ENCODE results near the gene HS6ST1. TPM values are rescaled to one million over a fixed set of nuclear protein-coding genes. Genes with fewer than 3 reads are reported as not detected.

The HS6ST1 gene
- total RNA-seq, 1 experiment from 2014 or later = 21.5 TPM

DNA sequence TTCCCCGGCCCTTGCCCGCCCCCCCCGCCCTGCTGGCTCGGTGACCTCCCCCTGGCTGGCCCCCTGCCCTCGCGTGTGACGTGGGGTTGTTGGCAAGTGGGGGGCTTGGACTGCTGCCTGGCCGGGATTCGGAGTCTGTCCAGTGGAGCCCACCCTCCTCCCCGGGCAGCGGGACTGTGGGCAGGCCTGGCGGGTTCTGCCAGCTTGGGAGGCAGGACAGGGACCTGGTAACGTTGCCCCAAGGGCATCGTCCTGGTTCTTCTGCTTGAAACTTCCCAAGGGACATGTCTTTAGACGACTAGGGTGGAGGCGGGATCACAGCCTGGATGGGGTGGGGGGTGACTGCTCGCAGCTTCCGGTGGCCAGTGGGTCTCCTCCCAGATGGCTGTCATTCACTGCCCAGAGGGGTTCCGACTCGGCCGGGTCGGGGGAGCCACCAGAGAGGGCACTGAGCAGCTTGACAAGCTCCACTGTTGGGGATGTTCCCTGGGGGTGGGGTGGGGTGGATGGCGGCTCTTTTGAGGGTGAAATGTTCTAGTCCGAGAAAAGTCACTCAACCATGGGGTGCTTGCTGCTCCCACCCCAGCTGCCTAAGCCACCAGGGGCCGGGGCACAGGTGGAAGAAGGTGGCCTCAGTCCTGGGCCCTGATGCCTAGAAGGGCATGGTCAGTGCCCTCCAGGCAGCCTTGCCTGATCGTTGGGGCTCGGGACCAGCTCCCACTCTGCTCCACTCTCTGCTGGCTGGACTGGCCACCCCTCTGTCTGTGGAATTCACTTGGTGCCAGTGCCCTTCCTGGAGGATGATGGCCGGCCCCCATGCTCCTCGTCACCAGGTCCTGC is 4.3 kb upstream of the HS6ST1 start:
- POLR2A ChIA-PET (ENCODE audit: unreplicated experiment) = no interaction called here
- Histone ChIP-seq H4K20me1 (ENCODE audit: low read length) (no peaks in the 10 kb centered on the region), H3K4me3 (ENCODE audit: low read length) (no peak overlapping the region), H3K79me2 (ENCODE audit: low read length) (no peaks in the 10 kb centered on the region), H3K9ac (ENCODE audit: low read length) (no peak overlapping the region), H3K9me3 (ENCODE audit: low read length) (no peaks in the 10 kb centered on the region), H3K27ac (ENCODE audit: low read length) (no peak overlapping the region), H3K4me2 (ENCODE audit: low read length) (no peak overlapping the region), H3K36me3 (ENCODE audit: low read depth, low read length) (no peaks in the 10 kb centered on the region), H3F3A (ENCODE audit: low read length, unreplicated experiment) (no peaks in the 10 kb centered on the region), H3K4me1 (ENCODE audit: insufficient read depth, low read length) (no peaks in the 10 kb centered on the region), H3K27me3 (ENCODE audit: low read length) (no peaks in the 10 kb centered on the region), H3K9me2 (replicated peaks; ENCODE audit: low read length) (no peaks in the 10 kb centered on the region), H2AFZ (ENCODE audit: low read length) (no peak overlapping the region)
- CTCF ChIA-PET = no interaction called here
- no peak for DNase-seq
- no peak for ATAC-seq
- BruUV-seq (replicated peaks) = no TSS peak
- TF ChIP-seq, protein P1, sequence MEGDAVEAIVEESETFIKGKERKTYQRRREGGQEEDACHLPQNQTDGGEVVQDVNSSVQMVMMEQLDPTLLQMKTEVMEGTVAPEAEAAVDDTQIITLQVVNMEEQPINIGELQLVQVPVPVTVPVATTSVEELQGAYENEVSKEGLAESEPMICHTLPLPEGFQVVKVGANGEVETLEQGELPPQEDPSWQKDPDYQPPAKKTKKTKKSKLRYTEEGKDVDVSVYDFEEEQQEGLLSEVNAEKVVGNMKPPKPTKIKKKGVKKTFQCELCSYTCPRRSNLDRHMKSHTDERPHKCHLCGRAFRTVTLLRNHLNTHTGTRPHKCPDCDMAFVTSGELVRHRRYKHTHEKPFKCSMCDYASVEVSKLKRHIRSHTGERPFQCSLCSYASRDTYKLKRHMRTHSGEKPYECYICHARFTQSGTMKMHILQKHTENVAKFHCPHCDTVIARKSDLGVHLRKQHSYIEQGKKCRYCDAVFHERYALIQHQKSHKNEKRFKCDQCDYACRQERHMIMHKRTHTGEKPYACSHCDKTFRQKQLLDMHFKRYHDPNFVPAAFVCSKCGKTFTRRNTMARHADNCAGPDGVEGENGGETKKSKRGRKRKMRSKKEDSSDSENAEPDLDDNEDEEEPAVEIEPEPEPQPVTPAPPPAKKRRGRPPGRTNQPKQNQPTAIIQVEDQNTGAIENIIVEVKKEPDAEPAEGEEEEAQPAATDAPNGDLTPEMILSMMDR (conservative IDR thresholded peaks at IDR 0.05; ENCODE audit: low read depth, low read length) = no peak
- no peak for TF ChIP-seq EZH2 (IDR thresholded peaks at IDR 0.05; ENCODE audit: low read length, unreplicated experiment)
- no peak for TF ChIP-seq EZH2phosphoT487 (IDR thresholded peaks at IDR 0.05; ENCODE audit: borderline replicate concordance, low read length)
- intact Hi-C loops (cut with micrococcal nuclease) = no loop called here

DNA sequence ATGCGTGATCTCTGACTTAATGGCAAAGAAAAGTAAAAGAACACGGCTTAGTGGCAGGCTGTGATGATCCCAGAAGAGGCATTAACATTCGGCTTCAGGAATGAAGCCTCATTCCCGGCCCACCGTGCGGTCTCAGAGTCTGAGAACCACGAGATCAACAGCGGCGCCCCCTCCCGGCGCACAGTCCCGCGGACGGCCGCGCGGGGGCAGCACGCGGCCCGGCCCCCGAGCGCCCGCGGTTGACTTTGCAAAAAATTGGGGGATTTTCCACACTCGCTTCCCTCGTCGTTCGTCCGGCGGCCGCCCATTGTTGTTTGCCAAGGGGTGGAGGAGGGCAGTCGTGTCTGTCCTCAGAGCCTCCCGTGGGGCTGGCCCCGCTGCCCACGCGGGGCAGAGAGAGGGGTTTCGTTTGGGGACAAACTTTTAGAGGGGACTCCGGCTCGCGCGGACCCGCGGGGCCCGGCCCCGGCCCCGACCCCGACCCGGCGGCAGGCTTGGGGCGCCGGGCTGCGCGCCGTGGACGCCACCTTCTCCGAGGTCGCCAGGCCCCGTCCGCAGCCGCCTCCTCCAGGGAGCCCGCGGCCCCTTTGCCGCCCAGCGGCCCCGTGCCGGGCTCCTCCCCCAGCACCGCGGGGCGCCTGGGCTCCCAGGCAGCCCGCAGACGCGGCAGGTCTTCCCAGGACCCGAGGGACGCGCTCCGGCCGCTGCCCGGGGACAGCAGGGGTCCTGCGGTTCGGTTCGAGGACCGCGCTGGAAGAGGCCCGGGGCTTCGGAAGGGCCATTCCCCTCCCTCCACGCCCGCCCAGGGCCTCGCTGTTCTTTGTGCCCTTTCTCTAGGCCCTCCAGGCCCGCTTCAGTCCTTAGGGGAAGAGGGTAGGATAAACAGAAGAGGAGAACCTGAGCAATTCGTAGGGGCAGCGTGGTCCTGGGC is 3.4 kb upstream of the HS6ST1 start:
- H3K9me2 ChIP-seq (replicated peaks; ENCODE audit: low read length) = no peaks in the 10 kb centered on the region
- intact Hi-C loops (cut with micrococcal nuclease) = loop anchor here (1.0 kb wide), 1 partner anchor 1527 kb away; no protein-coding TSS in a partner anchor
- H3K9me3 ChIP-seq (ENCODE audit: low read length) = no peaks in the 10 kb centered on the region
- no peaks in the 10 kb centered on the region for H3K36me3 ChIP-seq (ENCODE audit: low read depth, low read length)
- H3K4me1 ChIP-seq (ENCODE audit: insufficient read depth, low read length) = peaks cover 3% of the 10 kb centered on the region; the same call in 1 of the 2 replicates
- peak overlapping the region; percentile 89 for H3K4me2 ChIP-seq (ENCODE audit: low read length)
- POLR2A ChIA-PET (ENCODE audit: unreplicated experiment) = no interaction called here
- TF ChIP-seq EZH2phosphoT487 (IDR thresholded peaks at IDR 0.05; ENCODE audit: borderline replicate concordance, low read length) = no peak
- TF ChIP-seq, protein P1 (conservative IDR thresholded peaks at IDR 0.05; ENCODE audit: low read depth, low read length) = peak; percentile 88
- CTCF ChIA-PET = interaction anchor here (0.6 kb wide), 1 partner anchor 416 kb away, joined by 3 read pairs; no protein-coding TSS in a partner anchor
- no peaks in the 10 kb centered on the region for H3F3A ChIP-seq (ENCODE audit: low read length, unreplicated experiment)
- H3K9ac ChIP-seq (ENCODE audit: low read length) = peak overlapping the region; percentile 48; the same call in 1 of the 2 replicates
- peak overlapping the region; percentile 70 for H3K4me3 ChIP-seq (ENCODE audit: low read length)
- H4K20me1 ChIP-seq (ENCODE audit: low read length) = peaks cover 7% of the 10 kb centered on the region
- DNase-seq (peak; percentile 87), ATAC-seq (peak; percentile 56)
- BruUV-seq (replicated peaks) = no TSS peak
- no peak overlapping the region for H3K27ac ChIP-seq (ENCODE audit: low read length)
- no peaks in the 10 kb centered on the region for H3K27me3 ChIP-seq (ENCODE audit: low read length)
- H3K79me2 ChIP-seq (ENCODE audit: low read length) = peaks cover 7% of the 10 kb centered on the region
- H2AFZ ChIP-seq (ENCODE audit: low read length) = peak overlapping the region; percentile 92

Data from PC-3 (cell line).